Measurements from ENCODE around the gene TCF7L1. TPM values are rescaled to one million over a fixed set of nuclear protein-coding genes. Genes with fewer than 3 reads are reported as not detected.

TCF7L1 gene
- total and polyA plus RNA-seq, 9 of the 15 experiments (the other 6 are each of a cell fraction or from before 2014, with no cell fraction given), result 0.03 to 0.11 (median 0.07) TPM; not detected in 5

GRCh38 chr2:85327822-85328617 is 194.8 kb downstream of the TCF7L1 start, which contains the start of gene TGOLN2 (continued):
- TF ChIP-seq E2F5 (CRISPR knock-in tag; IDR thresholded peaks at IDR 0.05), result peak; percentile 80; the same call in 1 of the 2 replicates
- TF ChIP-seq MLLT1 (IDR thresholded peaks at IDR 0.05), result peak; percentile 29 to 57; a peak in 2 of 4 replicates
- no peak for TF ChIP-seq TCF15 (CRISPR knock-in tag; IDR thresholded peaks at IDR 0.05)
- no peak for TF ChIP-seq MCM3 (IDR thresholded peaks at IDR 0.05)
- no peak for TF ChIP-seq KHSRP (IDR thresholded peaks at IDR 0.05)
- TF ChIP-seq BDP1 (IDR thresholded peaks at IDR 0.05; ENCODE audit: insufficient read depth, insufficient read length), result no peak
- no peak for TF ChIP-seq XRCC4 (IDR thresholded peaks at IDR 0.05; ENCODE audit: extremely low read depth, insufficient read depth, insufficient read length)
- TF ChIP-seq ZSCAN32 (CRISPR knock-in tag; IDR thresholded peaks at IDR 0.05), result no peak; the same call in 1 of the 2 replicates
- TF ChIP-seq ELF1 (tag; IDR thresholded peaks at IDR 0.05), result peak; percentile 91
- no peak for TF ChIP-seq PTRF (tag; IDR thresholded peaks at IDR 0.05)
- no peak for TF ChIP-seq REST (IDR thresholded peaks at IDR 0.05; ENCODE audit: borderline replicate concordance)
- peak; percentile 78; the same call in 1 of the 2 replicates for TF ChIP-seq REST (CRISPR knock-in tag; IDR thresholded peaks at IDR 0.05; ENCODE audit: low read depth)
- no peak for TF ChIP-seq SMAD1 (IDR thresholded peaks at IDR 0.05; ENCODE audit: low read depth, low read length, partially characterized antibody)
- TF ChIP-seq ZNF165 (CRISPR knock-in tag; IDR thresholded peaks at IDR 0.05; ENCODE audit: borderline replicate concordance), result no peak
- no peak for TF ChIP-seq HES1 (IDR thresholded peaks at IDR 0.05; ENCODE audit: low read depth)
- TF ChIP-seq TRIM24 (IDR thresholded peaks at IDR 0.05), result peak in 1 of 2 experiments; percentile 43; a peak in 1 of 4 replicates

All from K562 (cell line).